Kidney glomerular epithelial cell (primary cell): ENCODE results near the gene UBAP2.

Experiments used
- DNase-seq: peaks from one replicate; lab custom pipeline; 2025; lab: John Stamatoyannopoulos, UW

Gene UBAP2, protein sequence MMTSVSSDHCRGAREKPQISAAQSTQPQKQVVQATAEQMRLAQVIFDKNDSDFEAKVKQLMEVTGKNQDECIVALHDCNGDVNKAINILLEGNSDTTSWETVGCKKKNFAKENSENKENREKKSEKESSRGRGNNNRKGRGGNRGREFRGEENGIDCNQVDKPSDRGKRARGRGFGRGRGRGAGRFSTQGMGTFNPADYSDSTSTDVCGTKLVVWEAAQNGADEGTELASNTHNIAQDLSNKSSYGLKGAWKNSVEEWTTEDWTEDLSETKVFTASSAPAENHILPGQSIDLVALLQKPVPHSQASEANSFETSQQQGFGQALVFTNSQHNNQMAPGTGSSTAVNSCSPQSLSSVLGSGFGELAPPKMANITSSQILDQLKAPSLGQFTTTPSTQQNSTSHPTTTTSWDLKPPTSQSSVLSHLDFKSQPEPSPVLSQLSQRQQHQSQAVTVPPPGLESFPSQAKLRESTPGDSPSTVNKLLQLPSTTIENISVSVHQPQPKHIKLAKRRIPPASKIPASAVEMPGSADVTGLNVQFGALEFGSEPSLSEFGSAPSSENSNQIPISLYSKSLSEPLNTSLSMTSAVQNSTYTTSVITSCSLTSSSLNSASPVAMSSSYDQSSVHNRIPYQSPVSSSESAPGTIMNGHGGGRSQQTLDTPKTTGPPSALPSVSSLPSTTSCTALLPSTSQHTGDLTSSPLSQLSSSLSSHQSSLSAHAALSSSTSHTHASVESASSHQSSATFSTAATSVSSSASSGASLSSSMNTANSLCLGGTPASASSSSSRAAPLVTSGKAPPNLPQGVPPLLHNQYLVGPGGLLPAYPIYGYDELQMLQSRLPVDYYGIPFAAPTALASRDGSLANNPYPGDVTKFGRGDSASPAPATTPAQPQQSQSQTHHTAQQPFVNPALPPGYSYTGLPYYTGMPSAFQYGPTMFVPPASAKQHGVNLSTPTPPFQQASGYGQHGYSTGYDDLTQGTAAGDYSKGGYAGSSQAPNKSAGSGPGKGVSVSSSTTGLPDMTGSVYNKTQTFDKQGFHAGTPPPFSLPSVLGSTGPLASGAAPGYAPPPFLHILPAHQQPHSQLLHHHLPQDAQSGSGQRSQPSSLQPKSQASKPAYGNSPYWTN

GRCh38 chr9:34048727-34049629 is at the start of gene UBAP2:
Gene UBAP2, minus strand, starts transcription at chr9:34048887. Its CDS starts 31,739 bp downstream, at chr9:34017148.
- peak; percentile 95 for DNase-seq

DNA sequence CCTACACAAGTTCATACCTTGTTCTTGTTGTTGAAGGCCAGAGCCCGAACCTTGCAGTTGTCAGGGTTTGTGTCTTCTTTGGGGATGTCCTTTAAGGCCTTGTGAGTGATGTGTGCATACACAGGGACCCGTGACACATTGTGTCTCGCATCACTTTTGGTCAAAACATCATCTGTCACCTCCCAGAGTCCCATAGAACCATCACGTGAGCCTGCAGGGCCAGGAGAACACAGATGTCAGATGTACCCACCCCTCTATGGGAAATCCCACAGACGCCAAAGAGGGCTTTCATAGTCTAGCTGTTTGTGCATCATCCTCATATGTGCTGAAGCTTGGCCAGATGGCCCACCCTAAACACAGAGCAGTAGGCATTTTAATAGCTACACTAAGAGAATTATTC is 49.6 kb upstream of the UBAP2 start:
- DNase-seq = no peak

DNA sequence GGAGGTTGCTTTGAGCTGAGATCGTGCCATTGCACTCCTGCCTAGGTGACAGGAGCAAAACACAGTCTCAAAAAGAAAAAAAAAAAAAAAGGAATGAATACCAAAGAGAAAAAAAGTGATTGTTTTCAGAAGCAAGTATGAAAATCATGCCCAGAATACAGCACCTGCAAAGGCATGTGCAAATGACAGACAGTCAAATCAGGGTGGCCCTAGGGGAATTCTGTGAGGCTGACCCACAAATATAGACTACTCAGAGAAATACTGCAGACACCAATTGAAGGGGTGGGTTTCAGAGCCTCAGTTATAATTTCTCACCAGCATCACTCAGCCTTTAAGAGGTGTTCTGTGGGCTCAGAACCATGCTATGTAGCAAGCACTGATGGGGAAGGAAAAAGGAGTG is 49.2 kb upstream of the UBAP2 start:
- DNase-seq = no peak

DNA sequence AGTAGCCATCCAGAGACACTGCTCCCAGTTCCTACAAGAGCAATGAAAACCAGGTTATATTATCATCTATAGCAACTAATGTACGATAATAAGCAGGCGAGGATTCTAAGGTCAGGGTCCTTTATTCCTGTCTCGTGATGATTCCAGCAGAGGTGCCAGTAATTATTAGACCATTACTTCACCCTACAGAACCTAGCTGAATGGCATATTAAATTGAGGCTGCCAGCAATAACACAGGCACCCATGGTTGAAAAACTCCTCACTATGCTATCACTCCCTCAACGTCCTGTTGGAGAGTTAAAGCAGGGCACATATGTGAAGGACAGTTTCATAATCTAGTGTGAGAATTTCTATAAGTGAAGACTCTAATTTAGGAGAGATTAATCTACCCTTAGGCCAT is 48.1 kb upstream of the UBAP2 start:
- DNase-seq = no peak

DNA sequence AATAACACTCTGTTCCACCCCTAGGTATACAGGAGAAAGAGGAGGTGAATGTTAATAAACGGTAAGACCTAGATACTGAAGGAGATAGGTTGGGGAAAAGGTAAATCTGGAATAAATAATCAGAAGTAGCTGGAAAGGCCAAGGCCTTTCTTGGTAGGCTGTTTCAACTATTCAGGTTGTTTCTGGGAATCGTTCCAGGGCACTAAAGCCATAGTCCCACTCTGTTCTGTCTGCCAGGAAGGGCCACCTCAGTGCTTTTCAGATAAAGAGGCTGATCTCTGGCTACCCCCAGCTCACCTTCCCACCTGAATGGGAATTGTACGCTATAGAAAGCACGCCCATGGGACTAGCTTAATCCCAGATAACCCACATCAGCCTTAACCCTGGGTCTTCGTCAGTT is 44.9 kb upstream of the UBAP2 start:
- DNase-seq = no peak

DNA sequence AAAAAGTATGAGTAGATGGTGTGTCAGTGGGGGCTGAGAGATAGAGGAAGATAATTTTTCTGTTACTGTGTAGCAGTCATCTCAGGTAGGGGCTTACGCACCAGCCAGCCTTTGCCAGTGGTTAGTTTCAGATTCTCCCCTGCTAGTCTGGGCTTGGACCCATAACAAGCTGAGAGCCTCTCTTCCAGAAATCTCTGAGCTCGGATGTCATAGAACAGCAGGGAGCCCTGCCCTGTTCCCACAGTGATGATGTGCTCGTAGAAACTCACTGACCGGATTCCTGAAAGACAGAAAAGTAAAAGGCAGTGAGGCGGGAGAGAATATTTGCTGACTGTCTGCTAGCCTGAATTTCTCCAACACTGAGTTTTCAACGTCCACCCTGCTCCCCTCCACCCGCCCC is 40.6 kb upstream of the UBAP2 start:
- DNase-seq = no peak

GRCh38 chr9:34087370-34087769 is 38.7 kb upstream of the UBAP2 start:
- no peak for DNase-seq

- no peak for DNase-seq
These were observed 38.2 kb upstream of the UBAP2 start for GRCh38 chr9:34086864-34087263.

GRCh38 chr9:34085581-34086500 is 37.2 kb upstream of the UBAP2 start:
- no peak for DNase-seq

DNA sequence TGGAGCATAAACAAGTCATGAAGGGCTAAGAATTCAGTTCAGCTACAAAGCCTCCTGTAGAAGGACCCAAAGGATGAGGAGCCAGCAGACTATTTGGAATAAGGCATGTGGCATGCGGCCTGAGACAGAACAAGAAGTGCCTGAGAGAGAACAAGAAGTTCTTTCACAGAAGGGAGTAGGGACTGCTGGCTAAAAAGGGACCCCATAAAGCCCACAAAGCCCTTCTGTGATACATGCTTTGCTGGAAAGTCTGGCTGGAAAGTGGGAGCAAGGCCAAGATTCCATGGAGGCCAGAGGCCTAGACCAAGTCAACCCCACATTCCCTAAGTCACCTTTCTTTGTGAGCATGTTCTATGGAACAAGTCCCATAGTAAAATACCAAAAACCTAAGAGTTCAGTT is 35.9 kb upstream of the UBAP2 start:
- DNase-seq = no peak

DNA sequence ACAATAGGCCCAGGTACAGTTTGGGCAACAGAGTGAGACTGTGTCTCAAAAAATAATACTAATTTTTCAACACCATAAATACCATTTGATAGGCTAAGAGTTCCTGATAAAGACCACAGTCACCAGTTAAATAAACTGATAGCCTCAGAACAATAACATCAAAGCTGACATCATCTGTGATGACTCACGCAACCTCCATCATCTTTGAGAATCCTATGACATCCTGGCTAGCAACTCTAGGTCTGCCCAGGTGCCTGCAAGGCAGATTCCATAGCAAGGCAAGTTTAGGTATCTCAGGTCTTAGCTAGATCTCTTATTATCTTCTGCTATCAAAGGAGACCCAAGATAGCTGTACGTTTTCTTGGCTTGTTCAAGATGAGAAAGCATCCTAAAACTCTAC is 30.5 kb upstream of the UBAP2 start:
- DNase-seq = peak; percentile 53

DNA sequence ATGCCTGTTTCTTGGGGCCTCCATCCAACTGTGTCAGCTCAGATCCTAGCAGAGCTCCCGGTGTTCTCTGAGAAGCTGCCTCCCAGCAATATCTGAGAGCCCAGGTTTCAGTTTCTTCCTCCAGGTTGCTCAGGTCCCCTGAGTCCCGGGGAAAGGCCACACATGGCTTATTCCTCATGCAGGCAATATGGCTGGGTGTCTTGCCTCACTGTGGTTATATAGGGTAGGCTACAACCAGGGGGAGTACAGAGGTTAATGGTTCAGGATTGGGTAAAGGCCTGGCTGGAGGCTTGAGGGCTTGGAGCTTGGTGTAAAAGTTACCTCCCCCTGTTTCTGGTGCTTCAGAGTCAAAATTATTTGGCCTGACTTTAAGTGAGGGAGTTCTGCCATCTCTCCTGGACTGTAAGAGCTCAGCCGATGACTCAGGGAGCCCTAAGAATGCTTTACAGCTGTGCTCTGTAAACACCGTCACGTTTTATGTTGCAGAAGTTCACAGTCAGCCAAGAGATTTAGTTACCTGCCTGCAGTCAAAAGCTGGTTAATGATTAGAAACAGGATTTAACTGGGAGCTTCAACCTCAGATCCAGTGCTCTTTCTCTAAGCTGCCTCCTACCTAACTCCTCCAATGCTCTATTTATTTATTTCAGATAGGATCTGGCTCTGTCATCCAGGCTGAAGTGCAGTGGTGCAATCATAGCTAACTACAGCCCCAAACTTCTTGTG is 24.3 kb upstream of the UBAP2 start:
- DNase-seq = peak; percentile 91

DNA sequence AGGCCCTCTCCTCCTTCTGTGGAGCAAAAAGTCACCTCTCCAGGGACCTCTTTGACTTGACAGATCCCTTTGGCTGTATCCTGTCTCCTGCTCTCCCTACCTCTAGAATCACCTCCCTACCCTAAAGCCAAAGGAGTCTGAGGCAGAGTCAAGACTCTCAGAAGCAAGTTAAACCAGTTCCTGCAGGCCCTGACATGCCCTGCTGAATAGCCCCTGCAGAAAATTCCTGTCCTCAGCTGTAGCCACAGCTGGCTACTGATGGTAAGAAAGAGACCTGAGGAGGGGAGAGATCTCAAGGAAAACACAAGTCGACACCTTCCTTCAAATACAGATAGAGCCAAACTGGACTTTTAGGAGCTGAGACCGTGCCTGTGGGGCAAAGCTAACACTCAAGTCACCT is 23.7 kb upstream of the UBAP2 start:
- DNase-seq = no peak

- DNase-seq = no peak
These were observed 22.1 kb upstream of the UBAP2 start for GRCh38 chr9:34070606-34071324.

DNA sequence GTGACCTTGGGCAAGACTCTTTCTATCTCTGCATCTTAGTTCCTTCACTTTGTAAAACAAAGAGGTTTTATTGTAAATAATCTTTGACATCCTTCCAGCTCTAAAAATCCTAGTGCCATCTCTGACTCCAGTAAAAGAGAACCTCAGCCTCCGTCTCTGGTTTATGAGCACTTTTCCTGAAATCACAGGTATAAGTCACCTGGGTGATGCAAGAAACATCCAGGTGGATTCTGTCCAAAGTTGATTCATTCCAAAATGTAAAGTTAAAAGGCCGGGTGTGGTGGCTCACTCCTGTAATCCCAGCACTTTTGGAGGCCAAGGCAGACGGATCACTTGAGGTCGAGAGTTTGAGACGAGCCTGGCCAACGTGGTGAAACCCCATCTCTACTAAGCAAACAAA is 21.1 kb upstream of the UBAP2 start:
- DNase-seq = no peak

DNA sequence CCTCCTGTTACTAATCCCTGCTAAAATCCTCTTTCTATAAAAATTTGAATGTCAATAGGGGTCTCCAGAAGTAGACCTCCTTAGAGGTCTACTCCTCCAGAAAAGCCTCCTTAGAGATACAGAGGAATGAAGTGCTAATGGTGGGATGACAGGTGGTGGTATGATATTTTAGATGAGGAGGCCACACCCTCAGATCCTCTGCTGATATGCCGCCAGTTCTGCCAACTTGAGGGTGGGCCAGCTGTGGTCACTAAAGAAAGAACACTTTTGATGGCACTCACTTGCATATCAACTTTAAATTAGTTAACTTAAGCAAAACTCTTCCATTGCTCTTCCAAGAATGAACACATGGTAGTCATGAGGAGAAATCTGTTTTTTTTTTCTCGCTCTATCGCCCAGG is 16.9 kb upstream of the UBAP2 start:
- no peak for DNase-seq

GRCh38 chr9:34059954-34060353 is 11.3 kb upstream of the UBAP2 start:
- DNase-seq = no peak

DNA sequence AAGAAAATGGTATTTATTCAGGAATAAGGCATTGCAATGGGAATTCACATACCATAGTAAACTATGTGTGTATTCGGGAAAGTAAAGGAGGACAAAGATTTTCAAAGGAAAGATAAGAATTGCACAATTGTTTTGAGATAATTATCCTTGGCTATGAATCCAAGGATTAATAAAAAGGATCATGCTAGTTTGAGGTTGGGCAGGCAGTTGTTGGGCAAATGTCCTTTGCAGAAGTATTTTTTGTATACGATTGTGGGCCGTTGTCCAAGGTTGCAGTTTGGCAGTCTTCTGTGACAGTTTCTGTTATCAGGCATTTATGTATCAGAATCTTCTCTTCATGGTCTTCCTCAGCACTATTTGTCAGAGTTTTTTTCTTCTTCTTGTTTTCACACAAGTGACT is 10.6 kb upstream of the UBAP2 start:
- DNase-seq = no peak
